GM21717 (cell line): Measurements from ENCODE around the gene GCC2.
A peak's percentile ranks its signal among the peaks of the same experiment; 100 is the strongest.
"Not testable (repeated sequence)": the region's sequence is repeated elsewhere in the genome, so short reads cannot be mapped to it uniquely, and the experiment has no call there.

Experiments used
- ATAC-seq: cut with Tn5 transposase; IDR thresholded peaks from one replicate; pipeline ENCODE4 v1.9.1; 2021; ENCODE audit warnings: mild to moderate bottlenecking, moderate library complexity; ENCODE audit not compliant: unreplicated experiment

Gene GCC2

DNA sequence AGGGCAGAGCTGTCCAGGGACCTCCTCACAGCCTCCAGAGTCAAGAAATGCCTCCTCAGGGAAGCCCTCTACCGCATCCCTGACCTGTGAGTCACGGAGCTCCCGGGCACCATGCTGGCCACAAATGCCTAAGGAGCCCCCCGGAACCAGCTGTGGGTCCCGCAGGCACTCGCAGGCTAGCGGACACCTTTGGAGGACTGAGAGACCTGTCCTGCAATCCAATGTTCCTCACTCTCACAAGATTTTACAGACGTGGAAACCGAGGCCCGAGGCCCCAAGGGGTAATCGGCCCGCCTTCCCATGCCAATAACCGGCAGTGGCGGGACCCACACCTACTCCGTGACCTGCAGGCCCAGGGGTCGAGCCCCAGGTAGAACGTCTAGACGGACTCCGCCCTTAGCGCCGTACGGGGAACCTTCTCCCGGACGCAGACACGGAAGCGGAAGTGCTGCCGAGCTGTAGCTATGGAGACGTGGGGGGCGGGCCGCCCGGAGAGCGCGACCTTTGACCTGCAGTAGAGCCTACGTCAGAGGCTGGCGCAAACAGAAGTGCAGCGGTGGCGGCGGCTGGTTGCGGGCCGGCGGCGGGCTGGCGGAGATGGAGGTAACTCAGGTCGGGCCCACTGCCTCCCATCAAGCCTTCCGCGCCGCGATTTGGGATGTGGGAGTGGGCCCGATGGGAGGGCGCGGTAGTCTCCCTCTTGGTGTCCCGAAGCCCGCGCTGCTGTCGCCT is at the start of gene GCC2:
Gene GCC2 (plus strand): TSS at position 529 of the 732 bp plus-strand sequence. CDS start 69 bp downstream, at position 598.
- ATAC-seq, result peak; percentile 98

- no peak for ATAC-seq
Measured at GRCh38 chr2:108399479-108399878, 49.5 kb upstream of the GCC2 start.

DNA sequence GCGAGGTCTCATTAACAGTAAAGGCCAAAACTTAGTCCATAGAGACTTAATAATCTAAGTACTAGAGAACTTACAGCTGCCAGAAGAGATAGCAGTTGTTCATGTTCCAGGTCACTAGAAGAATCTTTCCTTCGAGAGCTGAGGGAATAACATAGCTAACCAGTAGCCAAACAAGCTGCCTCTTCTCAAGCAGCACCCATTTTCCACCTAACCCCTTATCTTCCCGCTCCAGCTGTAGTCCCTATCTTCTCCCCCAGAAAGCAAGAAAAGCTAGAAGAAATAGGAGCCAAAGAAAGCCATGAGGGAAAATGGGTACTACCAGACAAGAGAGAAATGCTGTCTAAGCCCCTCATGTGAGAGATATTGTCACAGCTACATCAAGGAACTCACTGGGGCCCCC is 47.2 kb upstream of the GCC2 start:
- no peak for ATAC-seq

DNA sequence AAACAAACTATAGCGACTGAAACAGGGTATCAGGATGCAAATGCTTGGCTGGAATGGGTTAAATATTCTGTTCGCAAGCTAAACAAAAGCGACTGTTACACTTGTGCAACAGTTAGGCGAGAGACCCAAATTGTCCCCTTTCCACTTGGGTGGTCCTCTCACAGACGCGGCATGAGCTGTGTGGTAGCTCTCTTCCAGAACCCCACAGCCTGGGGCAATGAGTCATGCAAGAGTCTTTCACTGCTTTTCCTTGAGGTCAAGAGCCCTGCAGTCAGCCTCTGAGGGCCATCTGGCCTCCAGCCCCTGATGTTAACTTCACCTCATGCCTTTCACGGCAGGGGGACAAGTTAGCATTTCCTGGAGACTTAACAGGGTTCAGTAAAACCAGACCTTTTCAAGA is 45.5 kb upstream of the GCC2 start:
- ATAC-seq, result no peak

GRCh38 chr2:108404784-108405397 is 44.1 kb upstream of the GCC2 start:
- ATAC-seq, result no peak

DNA sequence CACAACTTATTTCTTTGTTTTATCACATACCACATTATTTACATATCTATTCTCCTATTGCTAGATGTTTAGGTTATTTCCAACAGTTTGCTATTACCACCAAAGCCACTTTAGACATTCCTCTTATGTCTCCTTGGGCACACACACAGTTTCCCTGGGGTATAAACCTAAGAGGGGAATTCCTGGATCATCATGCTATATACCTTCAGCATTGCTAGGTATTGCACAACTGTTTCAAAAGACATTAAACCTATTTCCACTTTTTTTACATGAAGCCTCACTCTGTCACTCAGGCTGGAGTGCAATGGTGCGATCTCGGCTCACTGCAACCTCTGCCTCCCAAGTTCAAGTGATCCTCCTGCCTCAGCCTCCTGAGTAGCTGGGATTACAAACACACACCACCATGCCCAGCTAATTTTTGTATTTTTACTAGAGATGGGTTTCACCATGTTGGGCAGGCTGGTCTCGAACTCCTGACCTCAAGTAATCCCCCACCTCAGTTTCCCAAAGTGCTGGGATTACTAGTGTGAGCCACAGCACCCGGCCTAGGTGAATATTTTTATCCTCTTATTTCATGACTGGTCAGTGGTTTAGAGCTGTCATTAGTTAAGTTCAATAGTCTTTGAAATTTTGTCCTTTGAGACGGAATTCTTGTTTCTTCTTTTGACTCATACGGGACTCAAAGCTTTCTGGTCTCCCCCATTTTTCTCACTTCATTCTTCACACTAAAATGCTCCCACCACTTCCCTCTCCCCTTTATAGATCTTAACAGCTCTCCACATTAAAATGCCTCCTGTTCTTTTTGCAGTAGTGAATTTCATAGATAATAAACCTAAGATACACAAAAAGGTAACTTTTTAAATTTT is 40.9 kb upstream of the GCC2 start:
- no peak for ATAC-seq

- ATAC-seq, result no peak
Measured at GRCh38 chr2:108409768-108410167, 39.2 kb upstream of the GCC2 start.

- no peak for ATAC-seq
Measured at GRCh38 chr2:108412995-108413710, 35.9 kb upstream of the GCC2 start.

- ATAC-seq, result no peak
Measured at GRCh38 chr2:108413711-108414095, 35.3 kb upstream of the GCC2 start.

- no peak for ATAC-seq
Measured at GRCh38 chr2:108414256-108414876, 34.6 kb upstream of the GCC2 start.

DNA sequence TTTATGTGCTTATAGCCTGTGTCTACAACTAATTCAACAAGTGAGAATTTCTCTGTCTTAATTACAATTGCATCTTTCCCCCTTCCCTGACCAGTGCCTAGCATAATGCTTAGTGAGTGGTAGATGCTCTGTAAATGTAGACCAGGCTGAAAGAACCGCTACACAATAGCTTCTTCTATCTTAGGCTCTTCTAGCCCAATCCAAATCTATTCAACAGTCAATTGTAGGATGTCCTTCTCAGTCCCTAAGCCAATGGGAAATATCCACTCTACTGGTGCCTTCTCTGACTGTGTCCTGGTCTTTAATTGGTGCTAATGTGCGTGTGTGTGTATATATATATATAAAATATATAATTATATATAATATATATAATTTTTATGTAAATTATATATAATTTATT is 34.1 kb upstream of the GCC2 start:
- ATAC-seq, result no peak

GRCh38 chr2:108417254-108417653 is 31.8 kb upstream of the GCC2 start:
- ATAC-seq, result no peak

DNA sequence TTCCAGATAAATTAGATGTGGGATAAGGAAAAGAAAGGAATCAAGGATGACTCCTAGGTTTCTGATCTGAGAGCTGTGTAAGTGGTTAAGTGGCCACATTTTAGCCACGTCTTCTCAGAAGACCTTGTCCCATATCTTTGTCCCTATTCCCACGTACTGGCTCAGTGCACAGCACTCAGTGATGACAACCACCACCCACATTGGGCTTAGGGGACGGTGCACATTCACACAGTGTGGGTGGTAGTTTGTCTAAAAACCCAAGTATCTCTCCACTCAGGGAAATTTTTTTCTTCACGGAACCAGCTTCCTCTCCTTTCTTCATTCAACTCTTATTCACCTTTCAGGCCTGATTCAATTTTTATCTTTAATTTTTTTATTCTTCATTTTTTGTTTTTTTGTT is 30.6 kb upstream of the GCC2 start:
- no peak for ATAC-seq

DNA sequence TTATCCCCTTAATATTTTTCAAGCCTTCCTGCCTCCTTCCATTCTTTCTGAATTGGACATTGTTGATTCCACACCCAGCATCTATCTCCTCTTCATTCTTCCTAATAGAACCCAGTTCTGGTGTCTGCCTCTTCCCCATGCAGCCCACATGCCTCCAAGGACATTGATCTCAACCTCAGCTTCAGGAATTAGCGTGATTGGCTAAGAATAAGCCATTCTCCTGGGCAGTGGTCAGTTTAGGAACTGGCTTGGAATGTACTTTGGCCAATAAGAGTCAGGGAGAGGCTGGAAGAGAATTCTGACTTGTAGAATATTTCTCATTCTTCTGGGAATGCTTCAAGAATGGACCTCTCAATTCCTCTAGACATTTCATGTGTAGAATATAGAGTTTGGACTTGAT is 25.9 kb upstream of the GCC2 start:
- ATAC-seq, result no peak

DNA sequence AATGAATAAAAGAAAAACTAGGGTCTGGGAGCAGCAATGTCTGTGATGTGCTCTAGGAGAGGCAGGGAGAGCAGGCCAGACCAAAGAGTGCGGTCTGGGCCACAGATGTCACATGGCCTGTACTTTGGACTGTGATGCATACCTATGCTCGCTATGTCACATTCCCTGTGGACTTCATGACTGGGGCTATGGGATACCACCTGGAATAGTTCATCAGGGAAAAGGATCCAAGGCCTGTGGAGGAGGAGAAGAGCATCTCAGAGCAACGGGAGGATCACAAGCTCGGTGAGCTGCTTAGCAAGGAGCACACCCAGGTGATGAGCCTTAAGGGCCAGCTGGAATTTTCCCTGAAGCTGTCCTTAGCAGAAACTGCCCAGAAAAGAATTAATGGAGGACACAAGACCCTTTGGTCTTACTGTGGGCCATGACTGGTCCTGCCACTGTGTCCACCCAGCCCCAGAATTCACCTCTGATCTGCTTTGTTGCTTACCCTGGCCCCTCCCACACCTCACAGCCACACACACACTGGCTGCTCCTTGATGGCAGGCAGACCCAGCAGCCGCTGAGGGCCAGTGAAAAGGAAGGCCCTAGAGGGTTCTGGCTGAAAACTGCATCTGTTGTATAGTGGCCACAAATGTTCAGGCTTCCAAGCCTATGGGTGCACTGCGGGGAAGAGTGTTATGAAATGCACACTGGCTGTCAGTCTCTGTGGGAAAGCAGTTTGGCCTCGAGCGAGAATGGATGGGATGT is 25.3 kb upstream of the GCC2 start:
- ATAC-seq, result no peak

- ATAC-seq, result no peak
Measured at GRCh38 chr2:108428286-108429009, 20.6 kb upstream of the GCC2 start.

GRCh38 chr2:108435578-108435977 is 13.4 kb upstream of the GCC2 start:
- not testable (repeated sequence) for ATAC-seq

- ATAC-seq, result no peak
Measured at GRCh38 chr2:108436976-108437375, 12.0 kb upstream of the GCC2 start.

GRCh38 chr2:108441712-108442111 is 7.3 kb upstream of the GCC2 start:
- no peak for ATAC-seq
